PC-9 (cell line): ENCODE measurements around the gene ARHGEF3.

Experiments
- EZH2 ChIP-seq: fragments of 200-600 bp; sonication (generic); IDR thresholded peaks from 2 replicates; pipeline ENCODE4 v1.8.0; 2017; ENCODE audit warnings: antibody characterized with exemption, low read depth
- TF ChIP-seq, protein P1 (sequence below): fragments of 200-600 bp; sonication (generic); conservative IDR thresholded peaks from 2 replicates; pipeline ENCODE4 v1.6.1; 2017; ENCODE audit warnings: mixed run types, antibody characterized with exemption, mild to moderate bottlenecking, moderate library complexity

- TF ChIP-seq, protein P1, sequence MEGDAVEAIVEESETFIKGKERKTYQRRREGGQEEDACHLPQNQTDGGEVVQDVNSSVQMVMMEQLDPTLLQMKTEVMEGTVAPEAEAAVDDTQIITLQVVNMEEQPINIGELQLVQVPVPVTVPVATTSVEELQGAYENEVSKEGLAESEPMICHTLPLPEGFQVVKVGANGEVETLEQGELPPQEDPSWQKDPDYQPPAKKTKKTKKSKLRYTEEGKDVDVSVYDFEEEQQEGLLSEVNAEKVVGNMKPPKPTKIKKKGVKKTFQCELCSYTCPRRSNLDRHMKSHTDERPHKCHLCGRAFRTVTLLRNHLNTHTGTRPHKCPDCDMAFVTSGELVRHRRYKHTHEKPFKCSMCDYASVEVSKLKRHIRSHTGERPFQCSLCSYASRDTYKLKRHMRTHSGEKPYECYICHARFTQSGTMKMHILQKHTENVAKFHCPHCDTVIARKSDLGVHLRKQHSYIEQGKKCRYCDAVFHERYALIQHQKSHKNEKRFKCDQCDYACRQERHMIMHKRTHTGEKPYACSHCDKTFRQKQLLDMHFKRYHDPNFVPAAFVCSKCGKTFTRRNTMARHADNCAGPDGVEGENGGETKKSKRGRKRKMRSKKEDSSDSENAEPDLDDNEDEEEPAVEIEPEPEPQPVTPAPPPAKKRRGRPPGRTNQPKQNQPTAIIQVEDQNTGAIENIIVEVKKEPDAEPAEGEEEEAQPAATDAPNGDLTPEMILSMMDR: peak; percentile 84
- no peak for TF ChIP-seq EZH2
Observed at GRCh38 chr3:56702490-56703315, 99.0 kb downstream of the ARHGEF3 start.
